ENCODE measurements around the gene FMC1. TPM values are rescaled to one million over a fixed set of nuclear protein-coding genes. Genes with fewer than 3 reads are reported as not detected.

The FMC1 gene
- polyA plus RNA-seq, 1 donor (not counting 4 experiments of a cell fraction or from before 2014, with no cell fraction given): 7.8 TPM

DNA sequence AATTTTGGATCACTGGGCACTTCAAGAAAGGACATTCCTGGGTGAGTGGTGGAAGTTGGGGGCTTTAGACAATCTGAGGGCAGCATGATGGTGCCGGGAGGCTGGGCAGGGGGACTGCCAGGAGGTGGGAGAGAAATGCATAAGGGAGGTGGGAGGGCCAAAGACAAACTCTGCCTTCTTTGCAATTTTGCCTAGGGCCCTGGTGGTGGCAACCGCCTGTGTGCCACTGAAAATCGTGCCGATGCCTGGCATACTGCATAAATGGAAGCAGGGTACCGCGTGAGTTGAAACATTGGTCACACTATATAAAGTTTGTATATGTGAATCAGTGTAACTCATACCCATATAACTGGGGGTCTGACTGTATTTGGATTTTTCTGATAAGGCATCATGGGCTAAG, 21.8 kb downstream of the FMC1 start:
- dilution Hi-C loops (cut with MboI; ENCODE audit: extremely low pct_ligation_motif_present, low sequenced_read_pairs): no loop called here
- Histone ChIP-seq H3K4me1 (ENCODE audit: control insufficient read depth, extremely low read depth, insufficient read depth, low read length) (peaks cover 30% of the 10 kb centered on the region), H3K9me1 (ENCODE audit: control insufficient read depth, extremely low read depth, insufficient read depth, low read length) (no peaks in the 10 kb centered on the region), H3K4me3 (ENCODE audit: control insufficient read depth in 2 of 3, extremely low read depth in 1 of 3, insufficient read depth in 2 of 3, low read depth in 1 of 3, low read length in 3 of 3) (no peak overlapping the region), H3K36me3 (ENCODE audit: control insufficient read depth in 2 of 2, extremely low read depth in 1 of 2, insufficient read depth in 2 of 2, low read length in 2 of 2) (peaks cover 2 to 7% of the 10 kb centered on the region in 2 experiments), H3K4me2 (ENCODE audit: control insufficient read depth, extremely low read depth, insufficient read depth, low read depth, low read length) (peak overlapping the region; percentile 66), H3K27me3 (ENCODE audit: control insufficient read depth, extremely low read depth, insufficient read depth, low read length) (no peaks in the 10 kb centered on the region), H3K9ac (ENCODE audit: control insufficient read depth, extremely low read depth, insufficient read depth, low read length) (peak overlapping the region; percentile 22), H3K9me3 (ENCODE audit: control insufficient read depth, low read depth, low read length) (no peaks in the 10 kb centered on the region), H2AFZ (ENCODE audit: control insufficient read depth, low read length) (no peak overlapping the region), H4K20me1 (ENCODE audit: control insufficient read depth, extremely low read depth, insufficient read depth, low read length) (peaks cover 18% of the 10 kb centered on the region), H3K27ac (ENCODE audit: control insufficient read depth, insufficient read depth, low read length) (no peak overlapping the region), H3K79me2 (ENCODE audit: control insufficient read depth, insufficient read depth, low read length) (peaks cover 77% of the 10 kb centered on the region)
- FAIRE-seq: no peak
- TF ChIP-seq, protein P1, sequence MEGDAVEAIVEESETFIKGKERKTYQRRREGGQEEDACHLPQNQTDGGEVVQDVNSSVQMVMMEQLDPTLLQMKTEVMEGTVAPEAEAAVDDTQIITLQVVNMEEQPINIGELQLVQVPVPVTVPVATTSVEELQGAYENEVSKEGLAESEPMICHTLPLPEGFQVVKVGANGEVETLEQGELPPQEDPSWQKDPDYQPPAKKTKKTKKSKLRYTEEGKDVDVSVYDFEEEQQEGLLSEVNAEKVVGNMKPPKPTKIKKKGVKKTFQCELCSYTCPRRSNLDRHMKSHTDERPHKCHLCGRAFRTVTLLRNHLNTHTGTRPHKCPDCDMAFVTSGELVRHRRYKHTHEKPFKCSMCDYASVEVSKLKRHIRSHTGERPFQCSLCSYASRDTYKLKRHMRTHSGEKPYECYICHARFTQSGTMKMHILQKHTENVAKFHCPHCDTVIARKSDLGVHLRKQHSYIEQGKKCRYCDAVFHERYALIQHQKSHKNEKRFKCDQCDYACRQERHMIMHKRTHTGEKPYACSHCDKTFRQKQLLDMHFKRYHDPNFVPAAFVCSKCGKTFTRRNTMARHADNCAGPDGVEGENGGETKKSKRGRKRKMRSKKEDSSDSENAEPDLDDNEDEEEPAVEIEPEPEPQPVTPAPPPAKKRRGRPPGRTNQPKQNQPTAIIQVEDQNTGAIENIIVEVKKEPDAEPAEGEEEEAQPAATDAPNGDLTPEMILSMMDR (optimal IDR thresholded peaks at IDR 0.05 in 1 of 3, IDR thresholded peaks at IDR 0.05 in 1 of 3, conservative IDR thresholded peaks at IDR 0.05 in 1 of 3; ENCODE audit: extremely low read depth in 1 of 3, insufficient read depth in 2 of 3, low read length in 3 of 3): no peak
- TF ChIP-seq EZH2 (IDR thresholded peaks at IDR 0.05; ENCODE audit: low read length): no peak
- DNase-seq (ENCODE audit: low read depth, low spot score): no peak

DNA sequence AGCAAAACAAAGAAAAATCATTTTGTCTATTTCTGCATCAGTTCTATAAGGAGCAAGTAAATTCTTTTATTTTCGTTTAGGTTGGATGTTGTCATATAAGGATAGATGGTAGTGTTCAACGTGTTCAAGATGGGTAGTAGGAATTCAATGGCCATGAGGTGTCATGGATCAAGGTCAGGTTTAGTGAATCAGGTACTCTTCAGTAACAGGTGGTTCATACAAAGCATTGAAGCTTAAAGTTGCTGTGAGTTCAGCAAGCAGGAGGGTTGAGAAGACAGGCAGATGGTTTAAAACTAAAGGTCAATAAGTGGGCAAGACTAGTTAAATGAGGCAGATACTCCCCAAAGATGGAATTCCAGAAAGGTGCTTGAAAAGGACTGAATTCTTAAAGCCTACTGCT, 24.2 kb downstream of the FMC1 start:
- no peak for DNase-seq (ENCODE audit: low read depth, low spot score)
- H3K4me1 ChIP-seq (ENCODE audit: control insufficient read depth, extremely low read depth, insufficient read depth, low read length): peaks cover 30% of the 10 kb centered on the region
- no peaks in the 10 kb centered on the region for H3K27me3 ChIP-seq (ENCODE audit: control insufficient read depth, extremely low read depth, insufficient read depth, low read length)
- dilution Hi-C loops (cut with MboI; ENCODE audit: extremely low pct_ligation_motif_present, low sequenced_read_pairs): no loop called here
- no peak for FAIRE-seq
- no peaks in the 10 kb centered on the region for H3K9me3 ChIP-seq (ENCODE audit: control insufficient read depth, low read depth, low read length)
- H3K4me3 ChIP-seq (ENCODE audit: control insufficient read depth in 2 of 3, extremely low read depth in 1 of 3, insufficient read depth in 2 of 3, low read depth in 1 of 3, low read length in 3 of 3): no peak overlapping the region
- no peaks in the 10 kb centered on the region for H3K9me1 ChIP-seq (ENCODE audit: control insufficient read depth, extremely low read depth, insufficient read depth, low read length)
- H3K79me2 ChIP-seq (ENCODE audit: control insufficient read depth, insufficient read depth, low read length): peaks cover 99% of the 10 kb centered on the region
- H3K27ac ChIP-seq (ENCODE audit: control insufficient read depth, insufficient read depth, low read length): no peak overlapping the region
- no peak overlapping the region for H3K4me2 ChIP-seq (ENCODE audit: control insufficient read depth, extremely low read depth, insufficient read depth, low read depth, low read length)
- TF ChIP-seq, protein P1 (optimal IDR thresholded peaks at IDR 0.05 in 1 of 3, IDR thresholded peaks at IDR 0.05 in 1 of 3, conservative IDR thresholded peaks at IDR 0.05 in 1 of 3; ENCODE audit: extremely low read depth in 1 of 3, insufficient read depth in 2 of 3, low read length in 3 of 3): no peak
- no peak for TF ChIP-seq EZH2 (IDR thresholded peaks at IDR 0.05; ENCODE audit: low read length)
- peaks cover 22% of the 10 kb centered on the region for H4K20me1 ChIP-seq (ENCODE audit: control insufficient read depth, extremely low read depth, insufficient read depth, low read length)
- H2AFZ ChIP-seq (ENCODE audit: control insufficient read depth, low read length): no peak overlapping the region
- H3K36me3 ChIP-seq (ENCODE audit: control insufficient read depth in 2 of 2, extremely low read depth in 1 of 2, insufficient read depth in 2 of 2, low read length in 2 of 2): peaks cover 2 to 7% of the 10 kb centered on the region in 2 experiments
- no peak overlapping the region for H3K9ac ChIP-seq (ENCODE audit: control insufficient read depth, extremely low read depth, insufficient read depth, low read length)

All from keratinocyte (primary cell).